Activated CD8-positive, alpha-beta T cell treated with anti-CD3 and anti-CD28 coated beads, Interleukin-2, amount 10 ng/mL, durations not matched to agents 7 days and 5 days (primary cell): ENCODE data around the gene GPR55. TPM values are rescaled to one million over a fixed set of nuclear protein-coding genes. Genes with fewer than 3 reads are reported as not detected.

Source experiments
- ATAC-seq: fragments of 150-1000 bp; cut with Tn5 transposase; one replicate; pipeline ENCODE4 v1.10.0; 2021; ENCODE audit warnings: moderate library complexity
- CTCF ChIA-PET: fragments of 350-600 bp; sonication (Branson Sonifier 250); formaldehyde crosslinking; loops from one replicate; lab custom pipeline; 2021; ENCODE audit warnings: antibody characterized with exemption; lab: Charles Lee
- POLR2A ChIA-PET: fragments of 350-600 bp; sonication (Branson Sonifier 250); formaldehyde crosslinking; loops from one replicate; lab custom pipeline; 2021; ENCODE audit warnings: antibody characterized with exemption; lab: Charles Lee
- DNase-seq: peaks from one replicate; pipeline ENCODE4 v3.0.0-alpha.2; 2020
- H3K27ac Mint-ChIP-seq: one replicate; pipeline ENCODE4 v1.8.0; 2021; ENCODE audit warnings: mild to moderate bottlenecking, mixed read lengths
- H3K27me3 Mint-ChIP-seq: one replicate; pipeline ENCODE4 v1.8.0; 2021; ENCODE audit warnings: low read depth, mixed read lengths
- H3K36me3 Mint-ChIP-seq: one replicate; pipeline ENCODE4 v1.8.0; 2021; ENCODE audit warnings: low read depth, mixed read lengths
- H3K4me1 Mint-ChIP-seq: one replicate; pipeline ENCODE4 v1.8.0; 2021; ENCODE audit warnings: low read depth, mixed read lengths
- H3K4me3 Mint-ChIP-seq: one replicate; pipeline ENCODE4 v1.8.0; 2021; ENCODE audit warnings: mild to moderate bottlenecking, mixed read lengths
- H3K9me3 Mint-ChIP-seq: one replicate; pipeline ENCODE4 v1.8.0; 2022; ENCODE audit warnings: mixed read lengths; ENCODE audit not compliant: insufficient read depth
- total RNA-seq, 2 experiments: library from RNA; stranded (reverse); gene quantifications; one replicate each; pipeline ENCODE4 v1.2.3, GENCODE V29; 2021

Gene GPR55
- total RNA-seq, 2 experiments from 2014 or later = 12.3 to 12.5 TPM

DNA sequence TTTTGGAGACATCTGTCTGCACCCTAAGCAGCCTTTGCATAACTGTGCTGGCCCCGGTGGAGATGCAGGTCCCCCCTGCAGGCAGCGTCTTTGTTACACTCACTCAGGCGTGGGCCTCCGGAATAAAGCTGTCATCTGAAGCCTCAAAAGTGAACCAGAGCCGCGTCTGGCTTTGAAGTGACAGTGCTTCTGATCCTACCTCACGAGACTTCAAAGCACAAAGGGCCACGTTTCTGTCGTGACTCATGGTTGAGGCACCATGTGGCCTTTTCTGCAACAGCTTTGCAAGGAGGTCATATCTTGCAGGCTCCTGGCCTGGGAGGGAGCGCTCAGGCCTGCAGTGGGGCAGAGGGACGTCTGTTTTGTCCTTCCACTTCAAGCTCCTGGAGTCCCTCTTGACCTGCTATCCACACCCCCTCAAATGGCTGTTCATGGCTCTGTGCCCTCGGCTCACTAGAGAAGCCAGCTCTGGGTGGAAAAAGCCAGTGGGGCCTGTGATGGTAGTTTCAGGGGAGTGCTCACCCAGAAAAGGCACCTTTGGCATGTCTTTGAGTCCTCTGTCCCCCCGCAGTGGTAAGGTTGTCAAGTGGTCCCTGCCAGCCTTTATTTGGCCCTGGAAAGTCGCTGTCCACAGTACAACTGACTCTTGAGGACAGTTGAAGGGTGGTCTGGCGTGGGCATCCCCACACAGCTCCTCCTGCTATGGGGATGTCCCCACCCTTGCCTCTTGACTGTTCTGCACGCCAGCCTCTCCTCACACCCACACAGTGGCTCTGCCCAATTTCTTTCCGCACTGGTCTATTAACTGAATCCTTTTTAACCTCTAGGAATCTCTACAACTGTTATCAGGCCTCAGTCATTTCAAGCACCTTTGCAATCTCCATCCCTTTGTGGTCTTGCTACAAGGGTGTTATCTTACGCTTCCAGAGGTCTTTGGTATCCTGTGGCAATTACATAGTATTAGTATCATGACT, 19.3 kb downstream of the GPR55 start:
- POLR2A ChIA-PET = interaction anchor here (0.6 to 2.4 kb wide), 6 partner anchors 19 to 975 kb away, joined by 3 to 11 read pairs (median 3); partner anchors contain the start of gene GPR55
- ATAC-seq (peak; percentile 91), DNase-seq (peak; percentile 87)
- no peaks in the 10 kb centered on the region for H3K27me3 Mint-ChIP-seq
- H3K27ac Mint-ChIP-seq = peak overlapping the region; percentile 69
- no peaks in the 10 kb centered on the region for H3K9me3 Mint-ChIP-seq
- H3K36me3 Mint-ChIP-seq = peaks cover 27% of the 10 kb centered on the region
- CTCF ChIA-PET = interaction anchor here (0.6 to 15.6 kb wide), 16 partner anchors 8 to 153 kb away, joined by 3 to 354 read pairs (median 4); partner anchors contain the start of gene GPR55
- peaks cover 55% of the 10 kb centered on the region for H3K4me1 Mint-ChIP-seq
- no peak overlapping the region for H3K4me3 Mint-ChIP-seq

DNA sequence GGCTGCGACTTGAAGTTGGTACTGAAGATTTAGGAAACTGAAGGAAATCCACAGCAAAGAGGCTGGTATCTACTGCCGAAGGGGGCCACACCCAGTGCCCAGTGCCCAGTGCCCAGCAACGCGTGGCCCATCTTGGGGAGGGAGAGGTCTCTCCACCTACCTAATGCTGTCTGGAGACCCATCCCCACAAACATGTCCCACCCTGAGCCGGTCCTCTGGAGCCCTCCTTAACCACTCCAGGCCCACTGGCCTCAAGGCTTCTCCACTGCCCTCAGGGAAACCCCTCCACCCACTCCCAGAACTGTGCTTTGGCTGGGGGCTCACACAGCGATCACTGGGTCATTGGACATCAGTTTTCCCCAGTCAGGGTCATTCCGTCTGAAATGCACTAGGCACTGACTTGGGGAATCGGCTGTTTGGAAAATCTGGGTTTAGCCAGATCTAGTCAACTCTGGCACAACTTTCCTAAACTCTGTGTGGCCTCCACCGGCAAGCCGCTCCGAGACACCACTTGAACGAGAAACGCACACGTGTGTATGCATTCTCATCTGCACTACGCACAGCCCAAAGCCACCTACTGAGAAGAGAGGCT, 20.1 kb downstream of the GPR55 start:
- ChIA-PET CTCF (interaction anchor here (0.7 to 15.6 kb wide), 17 partner anchors 8 to 154 kb away, joined by 3 to 354 read pairs (median 4); partner anchors contain the start of gene GPR55), POLR2A (interaction anchor here (0.8 to 2.4 kb wide), 3 partner anchors 20 to 79 kb away, joined by 3 to 11 read pairs (median 6); partner anchors contain the start of gene GPR55)
- H3K27me3 Mint-ChIP-seq = no peaks in the 10 kb centered on the region
- no peaks in the 10 kb centered on the region for H3K9me3 Mint-ChIP-seq
- peaks cover 54% of the 10 kb centered on the region for H3K4me1 Mint-ChIP-seq
- peak overlapping the region; percentile 59 for H3K27ac Mint-ChIP-seq
- no peak for ATAC-seq
- no peak for DNase-seq
- peaks cover 23% of the 10 kb centered on the region for H3K36me3 Mint-ChIP-seq
- H3K4me3 Mint-ChIP-seq = no peak overlapping the region

DNA sequence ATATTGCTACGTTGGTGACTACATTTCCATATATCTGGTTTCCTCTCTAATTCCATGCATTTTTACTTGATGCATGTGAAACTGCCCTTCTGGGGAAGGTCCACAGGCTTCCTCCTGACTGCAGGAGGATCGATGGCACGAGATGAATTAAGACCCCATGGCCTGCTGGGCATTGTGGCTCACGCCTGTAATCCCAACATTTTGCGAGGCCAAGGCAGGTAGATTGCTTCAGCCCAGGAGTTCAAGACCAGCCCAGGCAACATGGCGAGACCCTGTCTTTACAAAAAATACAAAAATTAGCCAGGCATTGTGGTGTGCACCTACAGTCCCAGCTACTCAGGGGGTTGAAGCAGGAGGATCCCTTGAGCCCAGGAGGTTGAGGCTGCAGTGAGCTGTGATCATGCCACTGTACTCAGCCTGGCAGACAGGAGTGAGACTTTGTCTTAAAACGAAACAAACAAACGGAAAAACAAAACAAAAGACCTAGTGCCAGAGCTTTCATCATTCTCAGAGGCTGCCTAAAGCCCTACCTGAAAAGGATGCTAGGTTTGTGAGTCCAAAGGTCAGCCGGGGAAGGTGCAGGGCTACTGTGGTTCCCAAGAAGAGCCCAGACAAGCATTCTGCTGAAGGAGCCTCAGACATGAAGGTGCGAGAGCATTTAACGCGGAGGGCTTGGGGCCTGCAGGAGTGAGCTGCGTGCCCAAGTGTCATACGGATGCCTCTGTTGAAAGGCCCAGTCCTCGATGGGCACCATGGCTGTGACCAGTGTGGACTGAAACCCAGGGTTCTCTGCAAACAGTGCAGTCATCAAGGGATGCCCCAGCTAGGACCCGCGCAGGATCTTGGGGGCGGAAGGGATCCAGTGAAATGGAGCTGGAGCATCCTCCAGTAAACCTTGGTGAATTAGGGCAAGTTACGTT, 21.6 kb downstream of the GPR55 start:
- Mint-ChIP-seq H3K4me3 (no peak overlapping the region), H3K27me3 (no peaks in the 10 kb centered on the region), H3K4me1 (peaks cover 42% of the 10 kb centered on the region), H3K27ac (no peak overlapping the region), H3K9me3 (no peaks in the 10 kb centered on the region), H3K36me3 (peaks cover 12% of the 10 kb centered on the region)
- CTCF ChIA-PET = interaction anchor here (0.8 to 15.6 kb wide), 14 partner anchors 10 to 154 kb away, joined by 3 to 354 read pairs (median 8); partner anchors contain the start of genes GPR55 and ITM2C
- POLR2A ChIA-PET = interaction anchor here (1.2 to 2.4 kb wide), 3 partner anchors 22 to 85 kb away, joined by 3 to 11 read pairs (median 5); partner anchors contain the start of genes GPR55 and ITM2C
- ATAC-seq (no peak), DNase-seq (no peak)

DNA sequence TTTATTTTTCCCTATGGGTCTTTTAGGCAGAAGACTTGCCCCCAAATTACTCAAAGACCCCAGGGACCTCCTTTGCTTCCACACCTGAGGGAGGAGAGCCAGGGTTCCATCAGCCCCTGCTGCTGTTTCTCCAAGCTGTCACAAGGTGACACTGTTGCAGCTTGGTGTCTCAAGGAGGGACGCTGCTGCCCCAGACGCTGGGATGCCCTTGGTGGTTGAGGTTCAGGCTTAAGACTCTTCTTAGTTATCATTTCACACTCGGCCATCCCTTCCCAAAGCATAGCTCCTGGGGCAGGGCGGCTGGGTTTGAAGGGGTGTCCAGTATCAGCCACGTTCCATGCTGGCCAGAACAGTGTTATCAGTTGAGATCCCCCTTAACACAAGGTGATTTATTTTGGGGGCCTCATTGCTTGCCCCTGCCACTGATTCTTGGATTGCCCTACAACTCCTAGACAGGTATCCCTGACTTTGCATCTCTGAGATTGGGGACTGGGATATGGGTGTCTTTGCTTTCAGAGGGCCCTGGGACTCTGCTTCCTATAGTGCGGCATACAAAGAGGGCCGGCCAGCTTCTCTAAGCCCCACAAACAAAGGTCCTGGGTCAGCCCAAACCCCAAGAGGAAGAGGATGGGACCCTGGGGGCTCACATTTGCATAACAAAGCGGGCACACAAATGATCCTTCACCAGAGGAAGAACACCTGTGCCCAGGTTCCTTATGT, 22.7 kb downstream of the GPR55 start:
- H3K36me3 Mint-ChIP-seq = peaks cover 7% of the 10 kb centered on the region
- ATAC-seq = peak; percentile 52
- H3K27ac Mint-ChIP-seq = no peak overlapping the region
- ChIA-PET POLR2A (interaction anchor here (0.7 to 1.2 kb wide), 3 partner anchors 25 to 85 kb away, joined by 3 to 4 read pairs (median 3); partner anchors contain the start of gene ITM2C), CTCF (interaction anchor here (0.7 to 15.6 kb wide), 21 partner anchors 9 to 201 kb away, joined by 3 to 354 read pairs (median 7); partner anchors contain the start of genes GPR55 and ITM2C)
- DNase-seq = peak; percentile 75
- H3K4me3 Mint-ChIP-seq = no peak overlapping the region
- peaks cover 37% of the 10 kb centered on the region for H3K4me1 Mint-ChIP-seq
- no peaks in the 10 kb centered on the region for H3K27me3 Mint-ChIP-seq
- H3K9me3 Mint-ChIP-seq = no peaks in the 10 kb centered on the region

DNA sequence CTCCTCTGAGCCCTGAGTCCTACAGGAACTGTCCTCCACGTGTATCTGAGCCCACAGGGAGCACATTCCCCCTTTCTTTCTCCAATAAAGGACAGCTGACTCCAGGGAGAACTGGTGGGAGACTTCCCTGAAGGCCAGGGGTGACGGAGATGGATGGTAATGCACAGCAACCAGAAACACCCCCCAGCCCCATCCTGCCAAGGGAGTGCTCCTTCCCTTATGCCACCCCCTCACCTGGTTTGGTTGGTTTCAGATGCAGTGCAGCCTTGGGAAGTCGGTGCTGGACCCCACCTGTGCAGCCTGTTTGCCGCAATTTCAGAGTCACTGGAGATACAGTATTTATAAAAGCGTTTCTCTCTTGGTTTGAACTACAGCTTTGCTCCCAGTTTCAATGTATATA, 24.0 kb downstream of the GPR55 start:
- no peak for DNase-seq
- ChIA-PET POLR2A (no interaction called here), CTCF (interaction anchor here (0.9 to 15.6 kb wide), 6 partner anchors 24 to 152 kb away, joined by 3 to 354 read pairs (median 10); partner anchors contain the start of gene GPR55)
- H3K36me3 Mint-ChIP-seq = peaks cover 4% of the 10 kb centered on the region
- H3K9me3 Mint-ChIP-seq = no peaks in the 10 kb centered on the region
- peaks cover 32% of the 10 kb centered on the region for H3K4me1 Mint-ChIP-seq
- H3K27ac Mint-ChIP-seq = no peak overlapping the region
- H3K27me3 Mint-ChIP-seq = no peaks in the 10 kb centered on the region
- ATAC-seq = no peak
- no peak overlapping the region for H3K4me3 Mint-ChIP-seq

DNA sequence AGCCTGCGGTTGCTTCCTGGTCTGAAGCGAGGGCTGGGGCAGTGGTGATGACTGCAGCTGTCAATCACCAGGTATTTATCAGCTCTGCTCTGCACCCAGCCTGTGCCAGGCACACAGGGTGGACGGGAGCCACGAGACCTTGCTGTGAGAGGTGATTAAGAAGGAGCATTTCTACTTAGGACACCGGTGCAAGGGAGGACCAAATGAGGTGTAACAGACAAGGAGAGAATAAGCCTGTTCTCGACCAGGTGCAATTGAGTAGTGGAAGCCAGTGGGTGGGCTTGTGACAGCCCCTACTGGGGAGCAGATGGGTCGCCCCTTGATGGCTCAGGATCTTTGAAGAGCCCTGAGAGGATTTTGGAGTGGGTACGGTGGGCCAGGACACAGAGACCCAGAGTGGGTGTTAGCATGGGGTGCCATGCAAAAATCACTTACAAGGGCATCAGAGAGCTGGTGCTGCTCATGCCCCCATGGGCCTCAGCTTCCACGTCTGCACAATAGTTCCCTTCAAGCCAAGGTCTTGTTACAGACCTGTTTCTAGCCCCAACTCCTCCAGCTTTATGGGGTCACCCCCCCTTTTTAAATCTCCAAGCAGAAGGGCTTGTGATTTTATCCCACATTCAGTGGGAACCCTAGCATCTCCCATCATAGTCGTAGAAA, 24.6 kb downstream of the GPR55 start:
- Mint-ChIP-seq H3K27me3 (no peaks in the 10 kb centered on the region), H3K36me3 (peaks cover 2% of the 10 kb centered on the region), H3K27ac (no peak overlapping the region), H3K9me3 (no peaks in the 10 kb centered on the region), H3K4me1 (peaks cover 28% of the 10 kb centered on the region), H3K4me3 (no peak overlapping the region)
- no peak for ATAC-seq
- ChIA-PET CTCF (interaction anchor here (0.9 to 15.6 kb wide), 7 partner anchors 24 to 152 kb away, joined by 3 to 354 read pairs (median 7); partner anchors contain the start of gene GPR55), POLR2A (no interaction called here)
- no peak for DNase-seq

DNA sequence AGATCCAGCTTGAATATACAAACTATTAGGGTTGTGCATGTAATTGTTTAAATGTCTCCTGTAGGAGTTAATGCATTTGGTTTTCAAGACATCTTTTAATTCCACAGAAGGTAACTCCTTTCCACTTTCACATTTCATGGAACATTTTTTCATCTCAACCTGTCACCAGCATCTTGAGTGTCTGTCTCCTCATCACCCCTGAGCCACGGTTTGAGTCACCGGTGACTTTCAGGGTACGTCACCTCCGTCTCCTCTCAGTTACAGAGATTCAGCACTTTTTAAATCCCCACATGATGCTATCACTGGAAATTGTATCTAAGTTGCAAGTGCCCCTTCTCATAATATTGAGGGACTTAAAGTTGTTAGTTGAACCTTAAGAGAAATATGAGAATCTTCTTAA, 25.3 kb downstream of the GPR55 start:
- Mint-ChIP-seq H3K4me3 (no peak overlapping the region), H3K36me3 (no peaks in the 10 kb centered on the region), H3K27ac (no peak overlapping the region), H3K9me3 (no peaks in the 10 kb centered on the region), H3K4me1 (peaks cover 25% of the 10 kb centered on the region), H3K27me3 (no peaks in the 10 kb centered on the region)
- DNase-seq = no peak
- ChIA-PET POLR2A (interaction anchor here (0.8 kb wide), 1 partner anchor 27 kb away, joined by 4 read pairs; no protein-coding TSS in a partner anchor), CTCF (interaction anchor here (1.1 to 15.6 kb wide), 5 partner anchors 25 to 94 kb away, joined by 3 to 354 read pairs (median 14); partner anchors contain the start of gene GPR55)
- no peak for ATAC-seq

DNA sequence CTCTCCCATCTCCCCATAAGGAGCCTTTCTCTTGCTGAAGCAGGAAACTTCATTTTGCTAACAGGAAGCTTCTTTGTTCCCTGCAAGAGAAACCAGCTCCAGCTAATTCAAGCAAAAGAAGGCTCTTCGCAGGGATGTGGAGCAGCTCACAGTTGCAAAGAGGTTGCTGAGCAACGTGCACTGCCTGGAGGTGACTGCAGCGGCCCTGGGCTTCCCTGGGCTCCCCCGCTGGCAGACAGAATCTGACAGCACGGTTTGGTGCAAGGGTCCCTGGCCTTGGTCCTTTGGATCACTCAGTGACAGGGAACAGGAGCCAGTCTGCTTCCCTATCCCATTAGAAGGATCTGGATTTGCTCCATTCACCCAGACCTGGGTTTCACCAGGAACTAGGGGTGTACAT, 25.8 kb downstream of the GPR55 start:
- ATAC-seq = no peak
- ChIA-PET POLR2A (interaction anchor here (0.8 to 1.3 kb wide), 2 partner anchors 28 to 86 kb away, joined by 3 to 4 read pairs; no protein-coding TSS in a partner anchor), CTCF (interaction anchor here (1.1 to 15.6 kb wide), 3 partner anchors 32 to 87 kb away, joined by 3 to 354 read pairs (median 14); no protein-coding TSS in a partner anchor)
- no peaks in the 10 kb centered on the region for H3K9me3 Mint-ChIP-seq
- no peaks in the 10 kb centered on the region for H3K36me3 Mint-ChIP-seq
- peaks cover 26% of the 10 kb centered on the region for H3K4me1 Mint-ChIP-seq
- H3K4me3 Mint-ChIP-seq = no peak overlapping the region
- no peaks in the 10 kb centered on the region for H3K27me3 Mint-ChIP-seq
- no peak for DNase-seq
- no peak overlapping the region for H3K27ac Mint-ChIP-seq

DNA sequence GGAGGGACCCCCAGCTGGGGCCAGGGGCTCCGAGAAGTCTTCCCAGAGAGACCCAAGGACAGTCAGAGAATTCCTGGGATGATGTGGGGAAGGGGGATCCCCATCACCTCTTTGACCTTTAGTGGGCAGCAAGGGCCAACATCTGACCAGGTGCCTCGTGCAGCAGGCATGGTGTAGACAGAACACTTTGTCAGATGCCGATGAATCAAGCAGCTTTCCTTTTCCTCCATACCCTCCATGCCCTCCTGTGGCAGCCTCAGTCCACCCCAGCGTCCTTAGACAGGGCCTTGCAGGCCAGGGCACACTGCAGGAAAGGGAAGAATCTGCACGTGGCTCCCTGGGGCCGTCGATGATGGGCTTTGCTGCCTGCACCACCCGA, 26.3 kb downstream of the GPR55 start:
- Mint-ChIP-seq H3K4me1 (peaks cover 30% of the 10 kb centered on the region), H3K27ac (no peak overlapping the region), H3K9me3 (no peaks in the 10 kb centered on the region), H3K27me3 (no peaks in the 10 kb centered on the region), H3K4me3 (no peak overlapping the region), H3K36me3 (no peaks in the 10 kb centered on the region)
- CTCF ChIA-PET = interaction anchor here (1.2 to 15.6 kb wide), 4 partner anchors 26 to 88 kb away, joined by 3 to 354 read pairs (median 9); no protein-coding TSS in a partner anchor
- ATAC-seq (no peak), DNase-seq (no peak)
- POLR2A ChIA-PET = interaction anchor here (0.8 to 1.3 kb wide), 3 partner anchors 13 to 86 kb away, joined by 3 to 4 read pairs (median 3); no protein-coding TSS in a partner anchor
